ENCODE results near the gene ADAMTSL2. TPM values are rescaled to one million over a fixed set of nuclear protein-coding genes. Genes with fewer than 3 reads are reported as not detected.

ADAMTSL2 gene
- total and polyA plus RNA-seq, 10 donors, result 1.6 to 11.7 (median 4.3) TPM

DNA sequence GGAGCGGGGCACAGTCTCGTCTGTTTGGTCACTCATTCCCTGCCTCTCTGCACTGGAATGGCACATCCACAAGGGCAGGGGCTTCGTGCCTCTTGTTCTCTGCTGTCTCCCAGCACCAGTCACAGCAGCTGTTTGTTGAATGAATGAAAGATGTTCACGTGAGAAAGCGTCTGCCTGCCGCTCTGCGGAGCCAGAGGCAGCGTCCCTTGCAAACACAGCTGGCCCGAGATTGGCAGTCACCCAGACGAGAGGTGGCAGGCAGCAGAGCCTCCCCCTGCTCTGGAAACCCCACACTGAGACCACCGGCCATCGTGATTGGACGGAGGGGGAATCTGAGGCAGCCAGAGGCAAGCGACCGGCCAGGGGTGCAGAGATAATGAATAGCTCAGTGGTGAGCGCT, 80.7 kb downstream of the ADAMTSL2 start:
- peaks cover 8 to 13% (median 10%) of the 10 kb centered on the region in 6 donors for H3K4me1 ChIP-seq
- no peak overlapping the region for H3K4me3 ChIP-seq
- no peak for DNase-seq
- H3K27me3 ChIP-seq (replicated peaks in 1 of 7), result peaks cover 0 to 97% (median 16%) of the 10 kb centered on the region in 7 donors
- TF ChIP-seq POLR2AphosphoS5 (IDR thresholded peaks at IDR 0.05), result no peak
- TF ChIP-seq POLR2A (IDR thresholded peaks at IDR 0.05), result no peak
- H3K27ac ChIP-seq, result no peak overlapping the region
- 46 to 52% (median 50%) methylated on average over 14 to 16 of the region's 16 CpGs for WGBS, 5 donors
- H3K36me3 ChIP-seq, result no peaks in the 10 kb centered on the region
- H3K9me3 ChIP-seq, result no peaks in the 10 kb centered on the region
- intact Hi-C loops (cut with DNase I; ENCODE audit: low total_unique reads), result no loop called here

DNA sequence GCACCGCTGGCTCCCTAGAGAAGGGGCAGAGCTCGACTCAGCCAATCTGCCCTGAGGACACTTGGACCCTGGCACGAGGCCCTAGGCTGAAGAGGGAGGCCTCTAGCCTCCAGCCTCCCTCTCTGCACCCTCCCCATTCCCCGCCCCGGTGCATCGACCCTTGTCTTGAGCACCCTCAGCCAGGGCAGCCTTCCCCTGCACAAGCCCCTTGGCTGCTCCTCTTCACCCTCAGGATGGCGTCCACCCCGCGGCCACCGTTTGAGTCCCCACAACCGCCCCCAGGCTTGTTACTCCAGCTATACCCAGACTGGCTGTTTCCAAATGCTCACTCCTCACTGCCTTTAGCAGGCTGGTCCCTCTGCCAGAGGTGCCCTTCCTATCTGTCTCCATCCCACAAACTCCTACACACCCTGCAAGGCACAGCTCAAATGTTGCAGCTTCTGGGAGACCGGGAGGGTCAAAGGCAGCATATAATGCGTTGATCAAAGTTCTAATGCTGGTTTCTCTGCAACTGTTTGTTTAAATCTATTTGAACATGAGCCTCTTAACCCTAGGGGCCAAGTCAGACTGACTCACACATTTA, 81.2 kb downstream of the ADAMTSL2 start:
- H3K4me3 ChIP-seq, result no peak overlapping the region
- intact Hi-C loops (cut with DNase I; ENCODE audit: low total_unique reads), result no loop called here
- H3K27me3 ChIP-seq (replicated peaks in 1 of 7), result peaks cover 0 to 92% (median 11%) of the 10 kb centered on the region in 7 donors
- WGBS, 5 donors, result 72 to 88% (median 77%) methylated on average over 12 to 13 of the region's 13 CpGs
- H3K4me1 ChIP-seq, result peaks cover 8 to 18% (median 12%) of the 10 kb centered on the region in 6 donors
- DNase-seq, result no peak
- no peak for TF ChIP-seq CTCF (IDR thresholded peaks at IDR 0.05 in 8 of 11, conservative IDR thresholded peaks at IDR 0.05 in 3 of 11)
- H3K36me3 ChIP-seq, result no peaks in the 10 kb centered on the region
- no peaks in the 10 kb centered on the region for H3K9me3 ChIP-seq
- no peak overlapping the region for H3K27ac ChIP-seq

DNA sequence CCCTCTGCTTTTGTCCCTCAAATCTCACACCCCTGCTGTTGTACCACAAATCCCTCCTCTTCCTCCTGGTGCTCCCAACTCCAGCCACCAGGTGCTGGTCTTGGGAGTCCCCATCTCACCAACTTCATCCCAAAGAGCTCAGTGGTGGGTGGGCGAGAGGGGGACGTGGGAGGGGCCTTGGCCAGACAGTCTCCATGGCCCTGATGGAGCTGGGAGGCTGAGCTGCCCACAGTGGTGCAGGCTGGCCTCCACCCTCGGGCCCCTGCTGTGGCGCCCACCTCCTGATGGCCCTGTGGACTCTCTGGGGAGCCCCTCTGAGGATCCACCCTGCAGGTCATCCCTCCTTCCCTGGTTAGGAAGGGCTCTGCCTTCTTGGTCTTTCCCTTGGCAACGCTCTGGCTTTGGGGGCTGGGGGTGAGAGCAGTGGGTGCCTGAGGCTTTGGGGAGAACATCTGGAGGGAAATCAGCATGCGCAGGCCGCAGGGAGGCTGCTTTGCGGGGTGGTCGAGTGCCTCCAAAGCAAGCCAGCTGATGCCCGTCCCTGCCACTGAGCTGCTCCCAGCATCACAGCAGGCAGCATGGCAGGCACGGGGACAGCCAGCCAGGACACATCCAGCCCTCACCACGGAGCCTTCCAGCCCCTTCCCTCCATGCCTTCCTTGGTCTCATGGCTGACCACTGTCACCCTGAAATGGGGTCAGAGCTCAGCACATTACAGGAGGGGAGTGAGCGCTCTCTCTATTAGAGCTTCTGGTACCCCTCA, 82.3 kb downstream of the ADAMTSL2 start:
- Histone ChIP-seq H3K27ac (no peak overlapping the region), H3K9me3 (no peaks in the 10 kb centered on the region), H3K27me3 (replicated peaks in 1 of 7) (peaks cover 0 to 83% (median 9%) of the 10 kb centered on the region in 7 donors), H3K36me3 (no peaks in the 10 kb centered on the region), H3K4me1 (peaks cover 8 to 23% (median 14%) of the 10 kb centered on the region in 6 donors), H3K4me3 (no peak overlapping the region)
- DNase-seq, result no peak
- intact Hi-C loops (cut with DNase I; ENCODE audit: low total_unique reads), result no loop called here
- TF ChIP-seq POLR2A (IDR thresholded peaks at IDR 0.05) (no peak), CTCF (IDR thresholded peaks at IDR 0.05 in 8 of 11, conservative IDR thresholded peaks at IDR 0.05 in 3 of 11) (no peak), POLR2AphosphoS5 (IDR thresholded peaks at IDR 0.05) (no peak)
- 83 to 89% (median 85%) methylated on average over 9 to 13 of the region's 13 CpGs for WGBS, 5 donors

GRCh38 chr9:133618726-133619125, 84.2 kb downstream of the ADAMTSL2 start:
- H3K27me3 ChIP-seq (replicated peaks in 1 of 7), result peaks cover 0 to 81% (median 9%) of the 10 kb centered on the region in 7 donors
- H3K36me3 ChIP-seq, result no peaks in the 10 kb centered on the region
- peaks cover 8 to 23% (median 14%) of the 10 kb centered on the region in 6 donors for H3K4me1 ChIP-seq
- no peak overlapping the region for H3K27ac ChIP-seq
- TF ChIP-seq POLR2AphosphoS5 (IDR thresholded peaks at IDR 0.05) (no peak), CTCF (IDR thresholded peaks at IDR 0.05 in 8 of 11, conservative IDR thresholded peaks at IDR 0.05 in 3 of 11) (no peak), POLR2A (IDR thresholded peaks at IDR 0.05) (no peak)
- no peaks in the 10 kb centered on the region for H3K9me3 ChIP-seq
- DNase-seq, result no peak
- H3K4me3 ChIP-seq, result no peak overlapping the region
- intact Hi-C loops (cut with DNase I; ENCODE audit: low total_unique reads), result no loop called here
- 82 to 90% (median 83%) methylated on average over 10 of the region's 10 CpGs for WGBS, 5 donors

Measured in spleen (tissue), 11 donors.